H9 (cell line): Measurements from ENCODE around the gene L1CAM. TPM values are rescaled to one million over a fixed set of nuclear protein-coding genes. Genes with fewer than 3 reads are reported as not detected.

ENCODE experiments used
- DNase-seq: peaks from one replicate; pipeline ENCODE4 v3.0.0-alpha.2; 2017
- H2AFZ ChIP-seq: one replicate; pipeline ENCODE4 v1.6.1; 2013; ENCODE audit warnings: mild to moderate bottlenecking, low read length, control low read depth, moderate library complexity
- H2AK5ac ChIP-seq: 2 replicates; pipeline ENCODE4 v1.6.1; 2013; ENCODE audit warnings: low read length, control low read depth, mixed read lengths; ENCODE audit not compliant: insufficient read length
- H2BK120ac ChIP-seq: one replicate; pipeline ENCODE4 v1.6.1; 2013; ENCODE audit warnings: low read depth, mild to moderate bottlenecking, low read length, control low read depth, inconsistent platforms; ENCODE audit not compliant: poor library complexity, severe bottlenecking
- H2BK12ac ChIP-seq: 2 replicates; pipeline ENCODE4 v1.6.1; 2013; ENCODE audit warnings: low read length, control low read depth, mixed read lengths, low read depth; ENCODE audit not compliant: insufficient read length
- H2BK15ac ChIP-seq: 2 replicates; pipeline ENCODE4 v1.6.1; 2013; ENCODE audit warnings: low read depth, low read length, control low read depth
- H2BK20ac ChIP-seq: one replicate; pipeline ENCODE4 v1.6.1; 2013; ENCODE audit warnings: low read depth, mild to moderate bottlenecking, low read length, control low read depth, inconsistent platforms; ENCODE audit not compliant: poor library complexity, severe bottlenecking
- H2BK5ac ChIP-seq: 2 replicates; pipeline ENCODE4 v1.6.1; 2013; ENCODE audit warnings: low read length, control low read depth, mixed read lengths; ENCODE audit not compliant: insufficient read length
- H3K14ac ChIP-seq: 2 replicates; pipeline ENCODE4 v1.6.1; 2013; ENCODE audit warnings: low read length, control low read depth; ENCODE audit not compliant: insufficient read depth
- H3K18ac ChIP-seq: 2 replicates; pipeline ENCODE4 v1.6.1; 2013; ENCODE audit warnings: low read depth, mild to moderate bottlenecking, mixed read lengths, low read length, control low read depth; ENCODE audit not compliant: insufficient read length
- H3K23ac ChIP-seq: 2 replicates; pipeline ENCODE4 v1.6.1; 2013; ENCODE audit warnings: low read length, control low read depth, mixed read lengths, low read depth; ENCODE audit not compliant: insufficient read length
- H3K23me2 ChIP-seq: 2 replicates; pipeline ENCODE4 v1.6.1; 2013; ENCODE audit warnings: low read depth, mild to moderate bottlenecking, mixed read lengths, low read length, control low read depth; ENCODE audit not compliant: insufficient read length, poor library complexity, severe bottlenecking
- H3K27ac ChIP-seq: 2 replicates; pipeline ENCODE4 v1.5.1; 2013; ENCODE audit warnings: low read length, control low read depth, mixed read lengths, low read depth; ENCODE audit not compliant: insufficient read length
- H3K27me3 ChIP-seq: 2 replicates; pipeline ENCODE4 v1.6.1; 2013; ENCODE audit warnings: low read length, control low read depth, inconsistent platforms; ENCODE audit not compliant: insufficient read depth
- H3K4ac ChIP-seq: 2 replicates; pipeline ENCODE4 v1.6.1; 2013; ENCODE audit warnings: low read depth, mild to moderate bottlenecking, control low read depth, inconsistent platforms, low read length, moderate library complexity
- H3K4me1 ChIP-seq: 2 replicates; pipeline ENCODE4 v1.6.1; 2013; ENCODE audit warnings: low read length, control low read depth, inconsistent platforms; ENCODE audit not compliant: insufficient read depth
- H3K4me2 ChIP-seq: 2 replicates; pipeline ENCODE4 v1.6.1; 2013; ENCODE audit warnings: low read length, control low read depth, mixed read lengths; ENCODE audit not compliant: insufficient read length, insufficient read depth
- H3K56ac ChIP-seq: 2 replicates; pipeline ENCODE4 v1.6.1; 2013; ENCODE audit warnings: low read depth, mild to moderate bottlenecking, mixed read lengths, low read length, control low read depth; ENCODE audit not compliant: insufficient read length
- H3K79me1 ChIP-seq: 2 replicates; pipeline ENCODE4 v1.6.1; 2013; ENCODE audit warnings: low read depth, mild to moderate bottlenecking, moderate library complexity, low read length, control low read depth, inconsistent platforms; ENCODE audit not compliant: insufficient read depth, poor library complexity, severe bottlenecking
- H3K79me2 ChIP-seq: 2 replicates; pipeline ENCODE4 v1.6.1; 2013; ENCODE audit warnings: low read length, control low read depth, inconsistent platforms; ENCODE audit not compliant: insufficient read depth
- H3K9ac ChIP-seq: 2 replicates; pipeline ENCODE4 v1.6.1; 2013; ENCODE audit warnings: low read length, control low read depth, mixed read lengths; ENCODE audit not compliant: insufficient read length; ENCODE audit errors: extremely low read depth
- H3K9me3 ChIP-seq: one replicate; pipeline ENCODE4 v1.6.1; 2013; ENCODE audit warnings: low read depth, low read length, inconsistent platforms; ENCODE audit not compliant: control insufficient read depth
- H3T11ph ChIP-seq: one replicate; pipeline ENCODE4 v1.6.1; 2013; ENCODE audit warnings: mild to moderate bottlenecking, low read length, control low read depth, inconsistent platforms
- H4K20me1 ChIP-seq: one replicate; pipeline ENCODE4 v1.6.1; 2013; ENCODE audit not compliant: control insufficient read depth, insufficient read length, insufficient read depth
- H4K5ac ChIP-seq: 2 replicates; pipeline ENCODE4 v1.6.1; 2013; ENCODE audit warnings: low read depth, mild to moderate bottlenecking, mixed read lengths, low read length, control low read depth; ENCODE audit not compliant: insufficient read length
- H4K8ac ChIP-seq: replicated peaks from 2 replicates; pipeline ENCODE4 v1.6.1; 2013; ENCODE audit warnings: low read length, control low read depth, mixed read lengths, low read depth; ENCODE audit not compliant: insufficient read length
- H4K91ac ChIP-seq: 2 replicates; pipeline ENCODE4 v1.6.1; 2013; ENCODE audit warnings: low read depth, mild to moderate bottlenecking, moderate library complexity, mixed read lengths, low read length, control low read depth; ENCODE audit not compliant: insufficient read length
- H3K27ac Mint-ChIP-seq, 3 experiments: 2 replicates in 2 of 3; 3 replicates in 1 of 3; pipeline ENCODE4 v1.8.0; 2020 to 2021; ENCODE audit warnings: mixed read lengths in 3 of 3, mild to moderate bottlenecking in 1 of 3, moderate library complexity in 1 of 3
- H3K27me3 Mint-ChIP-seq: 2 replicates; pipeline ENCODE4 v1.8.0; 2021; ENCODE audit warnings: low read depth, mild to moderate bottlenecking, moderate library complexity, mixed read lengths
- H3K36me3 Mint-ChIP-seq, 3 experiments: 2 replicates in 2 of 3; 3 replicates in 1 of 3; pipeline ENCODE4 v1.8.0; 2020 to 2021; ENCODE audit warnings: low read depth in 3 of 3, mixed read lengths in 3 of 3; ENCODE audit not compliant: insufficient read depth in 1 of 3
- H3K4me1 Mint-ChIP-seq, 2 experiments: 2 replicates each; pipeline ENCODE4 v1.8.0; 2020; ENCODE audit warnings: mixed read lengths in 2 of 2
- H3K4me3 Mint-ChIP-seq, 2 experiments: 2 replicates in 1 of 2; 3 replicates in 1 of 2; pipeline ENCODE4 v1.8.0; 2020 to 2021; ENCODE audit warnings: mild to moderate bottlenecking in 2 of 2, mixed read lengths in 2 of 2, moderate library complexity in 1 of 2
- H3K9me3 Mint-ChIP-seq, 2 experiments: 2 replicates in 1 of 2; 3 replicates in 1 of 2; pipeline ENCODE4 v1.8.0; 2020; ENCODE audit warnings: mild to moderate bottlenecking in 2 of 2, mixed read lengths in 2 of 2, moderate library complexity in 1 of 2
- WGBS: extraction: QIAGEN DNeasy Blood & Tissue Kit; methylation state at CpG from one replicate; pipeline ENCODE4 v1.1.7; 2013; ENCODE audit warnings: missing lambda C conversion rate, low lambda C conversion rate, mixed read lengths; ENCODE audit not compliant: insufficient read length; ENCODE audit errors: extremely low coverage; 5-methylcytosine and 5-hydroxymethylcytosine counted together
- total RNA-seq: library from RNA; stranded (reverse); gene quantifications from 2 replicates; pipeline ENCODE4 v1.2.1, GENCODE V29; 2021
- TF ChIP-seq, protein P1 (sequence below): fragments of 200-600 bp; sonication (generic); conservative IDR thresholded peaks from 3 replicates; pipeline ENCODE4 v1.8.0; 2021; ENCODE audit warnings: antibody characterized with exemption, mild to moderate bottlenecking

Gene L1CAM
- total RNA-seq, 1 experiment from 2014 or later, result 22.7 TPM

DNA sequence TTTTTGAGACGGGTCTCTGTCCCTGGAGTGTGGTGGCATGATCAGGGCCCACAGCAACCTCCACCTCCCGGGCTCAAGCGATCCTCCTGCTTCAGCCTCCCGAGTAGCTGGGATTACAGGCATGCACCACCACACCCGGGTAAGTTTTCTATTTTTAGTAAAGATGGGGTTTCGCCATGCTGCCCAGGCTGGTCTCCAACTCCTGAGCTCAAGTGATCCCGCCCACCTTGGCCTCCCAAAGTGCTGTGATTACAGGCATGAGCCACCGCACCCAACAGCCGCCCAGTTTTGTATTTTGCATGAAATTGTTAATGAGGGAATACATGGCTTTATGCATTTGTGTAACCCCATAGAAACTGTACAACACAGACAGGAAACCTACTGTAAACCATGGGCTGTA lies 42.9 kb upstream of the L1CAM start:
- Histone ChIP-seq H3K79me1 (no peaks in the 10 kb centered on the region), H4K91ac (no peak overlapping the region), H3K4me2 (no peak overlapping the region), H3T11ph (no peak overlapping the region), H2BK5ac (no peak overlapping the region), H3K23me2 (peaks cover 23% of the 10 kb centered on the region), H3K79me2 (no peaks in the 10 kb centered on the region), H2AK5ac (no peak overlapping the region), H3K18ac (no peak overlapping the region), H2BK20ac (no peak overlapping the region), H2BK12ac (no peak overlapping the region), H4K5ac (no peak overlapping the region), H3K56ac (no peak overlapping the region), H3K4me1 (no peaks in the 10 kb centered on the region), H2BK120ac (no peak overlapping the region), H3K27ac (no peak overlapping the region), H3K14ac (no peak overlapping the region), H4K8ac (no peak overlapping the region), H3K4ac (no peak overlapping the region), H4K20me1 (no peaks in the 10 kb centered on the region), H3K9ac (no peak overlapping the region), H3K23ac (no peak overlapping the region), H3K27me3 (no peaks in the 10 kb centered on the region), H3K9me3 (peaks cover 22% of the 10 kb centered on the region), H2BK15ac (no peak overlapping the region), H2AFZ (no peak overlapping the region)
- peaks cover 19 to 44% (median 26%) of the 10 kb centered on the region in 3 experiments for H3K36me3 Mint-ChIP-seq
- H3K27ac Mint-ChIP-seq, result peak overlapping the region in 2 of 3 experiments; percentile 35 to 97; a peak in 3 of 7 replicates
- H3K9me3 Mint-ChIP-seq, result peaks cover 58 to 66% of the 10 kb centered on the region in 2 experiments
- DNase-seq, result no peak
- H3K27me3 Mint-ChIP-seq, result no peaks in the 10 kb centered on the region; the same call in 1 of the 2 replicates
- peaks cover 6 to 30% of the 10 kb centered on the region in 2 experiments for H3K4me1 Mint-ChIP-seq
- TF ChIP-seq, protein P1, sequence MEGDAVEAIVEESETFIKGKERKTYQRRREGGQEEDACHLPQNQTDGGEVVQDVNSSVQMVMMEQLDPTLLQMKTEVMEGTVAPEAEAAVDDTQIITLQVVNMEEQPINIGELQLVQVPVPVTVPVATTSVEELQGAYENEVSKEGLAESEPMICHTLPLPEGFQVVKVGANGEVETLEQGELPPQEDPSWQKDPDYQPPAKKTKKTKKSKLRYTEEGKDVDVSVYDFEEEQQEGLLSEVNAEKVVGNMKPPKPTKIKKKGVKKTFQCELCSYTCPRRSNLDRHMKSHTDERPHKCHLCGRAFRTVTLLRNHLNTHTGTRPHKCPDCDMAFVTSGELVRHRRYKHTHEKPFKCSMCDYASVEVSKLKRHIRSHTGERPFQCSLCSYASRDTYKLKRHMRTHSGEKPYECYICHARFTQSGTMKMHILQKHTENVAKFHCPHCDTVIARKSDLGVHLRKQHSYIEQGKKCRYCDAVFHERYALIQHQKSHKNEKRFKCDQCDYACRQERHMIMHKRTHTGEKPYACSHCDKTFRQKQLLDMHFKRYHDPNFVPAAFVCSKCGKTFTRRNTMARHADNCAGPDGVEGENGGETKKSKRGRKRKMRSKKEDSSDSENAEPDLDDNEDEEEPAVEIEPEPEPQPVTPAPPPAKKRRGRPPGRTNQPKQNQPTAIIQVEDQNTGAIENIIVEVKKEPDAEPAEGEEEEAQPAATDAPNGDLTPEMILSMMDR, result no peak
- peak overlapping the region in 1 of 2 experiments; percentile 78; a peak in 2 of 5 replicates for H3K4me3 Mint-ChIP-seq
- no CpG with 5 or more reads among the region's 9 CpGs for WGBS
